MM.1S (cell line): ENCODE results near the gene PKHD1.

Source experiments
- EZH2 ChIP-seq: fragments of 300-600 bp; sonication (generic); optimal IDR thresholded peaks from 2 replicates; pipeline ENCODE3; 2017; ENCODE audit warnings: low read depth, mild to moderate bottlenecking, antibody characterized with exemption, low read length, mixed read lengths
- TF ChIP-seq, protein P1 (sequence below): fragments of 300-600 bp; sonication (generic); IDR thresholded peaks from 2 replicates; pipeline ENCODE4 v1.5.1; 2016; ENCODE audit warnings: antibody characterized with exemption, low read length, mixed read lengths

DNA sequence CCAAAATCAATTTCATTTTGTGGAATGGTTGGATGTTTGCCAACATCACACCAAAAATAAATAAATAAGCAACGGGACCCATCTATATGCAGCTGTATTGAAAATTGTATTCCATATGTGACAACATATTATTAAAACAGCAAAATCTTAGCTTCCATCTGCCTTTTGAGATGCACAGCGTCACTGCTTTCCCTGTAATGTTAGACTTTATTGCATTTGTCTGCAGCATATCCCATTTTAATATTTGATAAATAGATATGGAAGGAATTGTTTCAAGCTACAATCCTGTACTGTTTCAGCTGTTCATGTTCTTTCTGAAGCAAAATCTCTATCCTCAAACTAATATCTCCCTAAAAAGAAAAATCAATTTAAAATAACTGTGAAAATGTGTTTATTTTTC lies 509.1 kb downstream of the PKHD1 start:
- TF ChIP-seq EZH2: no peak
- TF ChIP-seq, protein P1, sequence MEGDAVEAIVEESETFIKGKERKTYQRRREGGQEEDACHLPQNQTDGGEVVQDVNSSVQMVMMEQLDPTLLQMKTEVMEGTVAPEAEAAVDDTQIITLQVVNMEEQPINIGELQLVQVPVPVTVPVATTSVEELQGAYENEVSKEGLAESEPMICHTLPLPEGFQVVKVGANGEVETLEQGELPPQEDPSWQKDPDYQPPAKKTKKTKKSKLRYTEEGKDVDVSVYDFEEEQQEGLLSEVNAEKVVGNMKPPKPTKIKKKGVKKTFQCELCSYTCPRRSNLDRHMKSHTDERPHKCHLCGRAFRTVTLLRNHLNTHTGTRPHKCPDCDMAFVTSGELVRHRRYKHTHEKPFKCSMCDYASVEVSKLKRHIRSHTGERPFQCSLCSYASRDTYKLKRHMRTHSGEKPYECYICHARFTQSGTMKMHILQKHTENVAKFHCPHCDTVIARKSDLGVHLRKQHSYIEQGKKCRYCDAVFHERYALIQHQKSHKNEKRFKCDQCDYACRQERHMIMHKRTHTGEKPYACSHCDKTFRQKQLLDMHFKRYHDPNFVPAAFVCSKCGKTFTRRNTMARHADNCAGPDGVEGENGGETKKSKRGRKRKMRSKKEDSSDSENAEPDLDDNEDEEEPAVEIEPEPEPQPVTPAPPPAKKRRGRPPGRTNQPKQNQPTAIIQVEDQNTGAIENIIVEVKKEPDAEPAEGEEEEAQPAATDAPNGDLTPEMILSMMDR: no peak
